ENCODE results near the gene AFP.

The AFP gene

GRCh38 chr4:73485085-73485484 is 49.1 kb downstream of the AFP start:
- H3K9me3 ChIP-seq (ENCODE audit: insufficient read depth, low read length, severe bottlenecking): no peaks in the 10 kb centered on the region
- H3K27ac ChIP-seq (ENCODE audit: low read length): no peak overlapping the region
- ATAC-seq (ENCODE audit: insufficient read depth, low read depth) (no peak), DNase-seq (no peak)
- H3K4me3 ChIP-seq (ENCODE audit: low read depth in 1 of 2, low read length in 2 of 2): no peak overlapping the region
- H2AFZ ChIP-seq (ENCODE audit: low read depth, low read length): no peak overlapping the region
- H3K4me1 ChIP-seq (ENCODE audit: insufficient read depth, low read length): no peaks in the 10 kb centered on the region
- no peak for TF ChIP-seq EZH2 (IDR thresholded peaks at IDR 0.05; ENCODE audit: borderline replicate concordance, low read depth, low read length, severe bottlenecking)
- TF ChIP-seq, protein P1, sequence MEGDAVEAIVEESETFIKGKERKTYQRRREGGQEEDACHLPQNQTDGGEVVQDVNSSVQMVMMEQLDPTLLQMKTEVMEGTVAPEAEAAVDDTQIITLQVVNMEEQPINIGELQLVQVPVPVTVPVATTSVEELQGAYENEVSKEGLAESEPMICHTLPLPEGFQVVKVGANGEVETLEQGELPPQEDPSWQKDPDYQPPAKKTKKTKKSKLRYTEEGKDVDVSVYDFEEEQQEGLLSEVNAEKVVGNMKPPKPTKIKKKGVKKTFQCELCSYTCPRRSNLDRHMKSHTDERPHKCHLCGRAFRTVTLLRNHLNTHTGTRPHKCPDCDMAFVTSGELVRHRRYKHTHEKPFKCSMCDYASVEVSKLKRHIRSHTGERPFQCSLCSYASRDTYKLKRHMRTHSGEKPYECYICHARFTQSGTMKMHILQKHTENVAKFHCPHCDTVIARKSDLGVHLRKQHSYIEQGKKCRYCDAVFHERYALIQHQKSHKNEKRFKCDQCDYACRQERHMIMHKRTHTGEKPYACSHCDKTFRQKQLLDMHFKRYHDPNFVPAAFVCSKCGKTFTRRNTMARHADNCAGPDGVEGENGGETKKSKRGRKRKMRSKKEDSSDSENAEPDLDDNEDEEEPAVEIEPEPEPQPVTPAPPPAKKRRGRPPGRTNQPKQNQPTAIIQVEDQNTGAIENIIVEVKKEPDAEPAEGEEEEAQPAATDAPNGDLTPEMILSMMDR (IDR thresholded peaks at IDR 0.05; ENCODE audit: borderline replicate concordance, extremely low read depth, low read length, poor library complexity, severe bottlenecking): no peak
- H3K9ac ChIP-seq (ENCODE audit: low read depth, low read length): no peak overlapping the region
- H4K20me1 ChIP-seq (ENCODE audit: insufficient read depth, low read length): no peaks in the 10 kb centered on the region
- H3K4me2 ChIP-seq (ENCODE audit: insufficient read depth, low read length): no peak overlapping the region
- no peaks in the 10 kb centered on the region for H3K36me3 ChIP-seq (ENCODE audit: insufficient read depth, low read length)
- no peaks in the 10 kb centered on the region for H3K27me3 ChIP-seq (ENCODE audit: insufficient read depth, low read length, poor library complexity)
- H3K79me2 ChIP-seq (ENCODE audit: insufficient read depth, low read length): no peaks in the 10 kb centered on the region

GRCh38 chr4:73485596-73485995 is 49.6 kb downstream of the AFP start:
- H3K9ac ChIP-seq (ENCODE audit: low read depth, low read length): no peak overlapping the region

DNA sequence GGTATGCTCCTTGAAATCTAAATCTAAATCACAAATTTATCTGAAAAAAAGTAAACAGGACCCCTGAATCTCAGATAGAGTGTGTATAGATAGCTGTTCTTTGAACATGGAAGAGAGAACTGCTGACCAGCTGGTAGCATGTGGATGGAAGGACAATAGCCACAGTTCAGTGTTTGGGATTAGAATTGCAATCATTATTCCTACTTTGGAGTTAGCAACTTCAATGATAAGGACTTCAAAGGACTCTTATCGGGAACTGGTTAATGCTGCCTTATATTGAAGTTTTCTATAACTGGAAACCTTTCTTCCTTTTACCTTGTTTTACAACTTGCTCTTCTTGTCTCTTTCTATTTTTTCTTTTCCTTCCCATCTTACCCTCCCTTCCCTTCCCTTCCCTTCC is 50.5 kb downstream of the AFP start:
- no peak overlapping the region for H3K27ac ChIP-seq (ENCODE audit: low read length)
- ATAC-seq (ENCODE audit: insufficient read depth, low read depth) (no peak), DNase-seq (no peak)
- H3K36me3 ChIP-seq (ENCODE audit: insufficient read depth, low read length): no peaks in the 10 kb centered on the region
- no peaks in the 10 kb centered on the region for H4K20me1 ChIP-seq (ENCODE audit: insufficient read depth, low read length)
- H3K9me3 ChIP-seq (ENCODE audit: insufficient read depth, low read length, severe bottlenecking): no peaks in the 10 kb centered on the region
- H2AFZ ChIP-seq (ENCODE audit: low read depth, low read length): no peak overlapping the region
- H3K4me2 ChIP-seq (ENCODE audit: insufficient read depth, low read length): no peak overlapping the region
- H3K27me3 ChIP-seq (ENCODE audit: insufficient read depth, low read length, poor library complexity): no peaks in the 10 kb centered on the region
- no peak overlapping the region for H3K9ac ChIP-seq (ENCODE audit: low read depth, low read length)
- no peak for TF ChIP-seq EZH2 (IDR thresholded peaks at IDR 0.05; ENCODE audit: borderline replicate concordance, low read depth, low read length, severe bottlenecking)
- TF ChIP-seq, protein P1 (IDR thresholded peaks at IDR 0.05; ENCODE audit: borderline replicate concordance, extremely low read depth, low read length, poor library complexity, severe bottlenecking): no peak
- H3K4me3 ChIP-seq (ENCODE audit: low read depth in 1 of 2, low read length in 2 of 2): no peak overlapping the region
- H3K4me1 ChIP-seq (ENCODE audit: insufficient read depth, low read length): no peaks in the 10 kb centered on the region
- H3K79me2 ChIP-seq (ENCODE audit: insufficient read depth, low read length): no peaks in the 10 kb centered on the region

More at GRCh38 chr4:73485596-73485995, 49.6 kb downstream of the AFP start:
- Histone ChIP-seq H3K9me3 (ENCODE audit: insufficient read depth, low read length, severe bottlenecking) (no peaks in the 10 kb centered on the region), H4K20me1 (ENCODE audit: insufficient read depth, low read length) (no peaks in the 10 kb centered on the region), H3K27ac (ENCODE audit: low read length) (no peak overlapping the region), H3K27me3 (ENCODE audit: insufficient read depth, low read length, poor library complexity) (no peaks in the 10 kb centered on the region), H3K36me3 (ENCODE audit: insufficient read depth, low read length) (no peaks in the 10 kb centered on the region), H3K4me3 (ENCODE audit: low read depth in 1 of 2, low read length in 2 of 2) (no peak overlapping the region), H3K79me2 (ENCODE audit: insufficient read depth, low read length) (no peaks in the 10 kb centered on the region), H2AFZ (ENCODE audit: low read depth, low read length) (no peak overlapping the region), H3K4me2 (ENCODE audit: insufficient read depth, low read length) (no peak overlapping the region), H3K4me1 (ENCODE audit: insufficient read depth, low read length) (no peaks in the 10 kb centered on the region)
- no peak for TF ChIP-seq EZH2 (IDR thresholded peaks at IDR 0.05; ENCODE audit: borderline replicate concordance, low read depth, low read length, severe bottlenecking)
- TF ChIP-seq, protein P1 (IDR thresholded peaks at IDR 0.05; ENCODE audit: borderline replicate concordance, extremely low read depth, low read length, poor library complexity, severe bottlenecking): no peak
- ATAC-seq (ENCODE audit: insufficient read depth, low read depth): no peak
- DNase-seq: no peak

DNA sequence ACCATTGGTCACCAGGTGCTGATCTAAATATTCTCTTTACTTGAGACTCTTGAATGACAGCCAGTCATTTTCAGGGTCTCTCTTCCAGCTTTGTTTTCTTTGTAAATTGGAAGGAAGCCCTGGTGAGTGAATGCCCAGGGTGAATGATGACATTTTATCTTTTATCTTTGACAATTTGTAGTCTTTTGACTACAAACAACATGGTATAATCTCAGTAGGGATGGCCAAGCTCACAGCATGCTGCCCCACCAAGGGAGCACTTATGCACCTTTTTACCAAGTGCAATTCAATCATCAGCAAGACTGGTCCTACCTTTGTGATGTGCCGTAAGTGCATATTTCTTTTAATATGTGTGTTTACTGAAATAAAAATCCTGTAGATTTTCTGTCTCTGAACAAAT is 51.2 kb downstream of the AFP start:
- H3K27ac ChIP-seq (ENCODE audit: low read length): no peak overlapping the region
- H3K9ac ChIP-seq (ENCODE audit: low read depth, low read length): no peak overlapping the region
- DNase-seq: no peak
- TF ChIP-seq, protein P1 (IDR thresholded peaks at IDR 0.05; ENCODE audit: borderline replicate concordance, extremely low read depth, low read length, poor library complexity, severe bottlenecking): no peak
- TF ChIP-seq EZH2 (IDR thresholded peaks at IDR 0.05; ENCODE audit: borderline replicate concordance, low read depth, low read length, severe bottlenecking): no peak
- H3K27me3 ChIP-seq (ENCODE audit: insufficient read depth, low read length, poor library complexity): no peaks in the 10 kb centered on the region
- no peaks in the 10 kb centered on the region for H3K79me2 ChIP-seq (ENCODE audit: insufficient read depth, low read length)
- no peaks in the 10 kb centered on the region for H3K9me3 ChIP-seq (ENCODE audit: insufficient read depth, low read length, severe bottlenecking)
- ATAC-seq (ENCODE audit: insufficient read depth, low read depth): no peak
- H3K4me1 ChIP-seq (ENCODE audit: insufficient read depth, low read length): no peaks in the 10 kb centered on the region
- no peaks in the 10 kb centered on the region for H4K20me1 ChIP-seq (ENCODE audit: insufficient read depth, low read length)
- H3K4me2 ChIP-seq (ENCODE audit: insufficient read depth, low read length): no peak overlapping the region
- H2AFZ ChIP-seq (ENCODE audit: low read depth, low read length): no peak overlapping the region
- H3K36me3 ChIP-seq (ENCODE audit: insufficient read depth, low read length): no peaks in the 10 kb centered on the region
- no peak overlapping the region for H3K4me3 ChIP-seq (ENCODE audit: low read depth in 1 of 2, low read length in 2 of 2)
